ENCODE data around the gene MICALL1. TPM values are rescaled to one million over a fixed set of nuclear protein-coding genes. Genes with fewer than 3 reads are reported as not detected.

The MICALL1 gene
- total RNA-seq, 1 donor from 2014 or later, result 65.5 TPM

- Mint-ChIP-seq H3K4me3 (ENCODE audit: unreplicated experiment) (peak overlapping the region; percentile 25), H3K27ac (ENCODE audit: unreplicated experiment) (peak overlapping the region; percentile 67), H3K36me3 (ENCODE audit: low read depth) (peaks cover 10% of the 10 kb centered on the region), H3K9me3 (ENCODE audit: low read depth) (no peaks in the 10 kb centered on the region), H3K27me3 (ENCODE audit: low read depth) (no peaks in the 10 kb centered on the region), H3K4me1 (ENCODE audit: low read depth) (peaks cover 54% of the 10 kb centered on the region)
- DNase-seq (ENCODE audit: low spot score), result no peak
- TF ChIP-seq CTCF (IDR thresholded peaks at IDR 0.05), result no peak
These were observed 3.7 kb downstream of the MICALL1 start for GRCh38 chr22:37909766-37910165.

GRCh38 chr22:37910890-37911672 lies 5.0 kb downstream of the MICALL1 start:
- no peak for TF ChIP-seq CTCF (IDR thresholded peaks at IDR 0.05)
- DNase-seq (ENCODE audit: low spot score), result no peak
- peak overlapping the region; percentile 47 for H3K4me3 Mint-ChIP-seq (ENCODE audit: unreplicated experiment)
- H3K9me3 Mint-ChIP-seq (ENCODE audit: low read depth), result no peaks in the 10 kb centered on the region
- peak overlapping the region; percentile 91 for H3K27ac Mint-ChIP-seq (ENCODE audit: unreplicated experiment)
- H3K27me3 Mint-ChIP-seq (ENCODE audit: low read depth), result no peaks in the 10 kb centered on the region
- H3K4me1 Mint-ChIP-seq (ENCODE audit: low read depth), result peaks cover 45% of the 10 kb centered on the region
- H3K36me3 Mint-ChIP-seq (ENCODE audit: low read depth), result peaks cover 10% of the 10 kb centered on the region

- H3K27ac Mint-ChIP-seq (ENCODE audit: unreplicated experiment), result peak overlapping the region; percentile 91
- no peak overlapping the region for H3K4me3 Mint-ChIP-seq (ENCODE audit: unreplicated experiment)
- no peak for TF ChIP-seq CTCF (IDR thresholded peaks at IDR 0.05)
These were observed 5.6 kb downstream of the MICALL1 start for GRCh38 chr22:37911697-37912096.

DNA sequence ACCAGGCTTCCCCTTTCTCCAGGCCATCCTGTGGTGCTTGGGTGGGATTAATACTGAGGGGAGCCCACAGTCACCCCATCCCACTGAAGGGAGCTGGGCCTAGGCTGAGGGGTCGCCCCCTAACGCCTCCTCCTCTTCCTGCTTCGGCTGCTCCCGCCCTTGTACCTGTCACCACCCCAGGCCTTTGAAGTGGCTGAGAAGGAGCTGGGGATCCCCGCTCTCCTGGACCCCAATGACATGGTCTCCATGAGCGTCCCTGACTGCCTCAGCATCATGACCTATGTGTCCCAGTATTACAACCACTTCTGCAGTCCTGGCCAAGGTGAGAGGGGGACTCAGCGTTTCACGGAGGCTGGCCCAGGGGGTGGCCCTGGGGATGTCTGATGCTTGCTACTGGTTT lies 6.1 kb downstream of the MICALL1 start:
- Mint-ChIP-seq H3K36me3 (ENCODE audit: low read depth) (peaks cover 14% of the 10 kb centered on the region), H3K27me3 (ENCODE audit: low read depth) (no peaks in the 10 kb centered on the region), H3K27ac (ENCODE audit: unreplicated experiment) (no peak overlapping the region), H3K9me3 (ENCODE audit: low read depth) (no peaks in the 10 kb centered on the region), H3K4me3 (ENCODE audit: unreplicated experiment) (no peak overlapping the region), H3K4me1 (ENCODE audit: low read depth) (peaks cover 42% of the 10 kb centered on the region)
- no peak for DNase-seq (ENCODE audit: low spot score)
- no peak for TF ChIP-seq CTCF (IDR thresholded peaks at IDR 0.05)

More at GRCh38 chr22:37911697-37912096, 5.6 kb downstream of the MICALL1 start:
- Mint-ChIP-seq H3K27me3 (ENCODE audit: low read depth) (no peaks in the 10 kb centered on the region), H3K36me3 (ENCODE audit: low read depth) (peaks cover 14% of the 10 kb centered on the region), H3K9me3 (ENCODE audit: low read depth) (no peaks in the 10 kb centered on the region), H3K4me1 (ENCODE audit: low read depth) (peaks cover 45% of the 10 kb centered on the region)
- no peak for DNase-seq (ENCODE audit: low spot score)

GRCh38 chr22:37913233-37913721 lies 7.2 kb downstream of the MICALL1 start:
- DNase-seq (ENCODE audit: low spot score), result no peak
- no peak for TF ChIP-seq CTCF (IDR thresholded peaks at IDR 0.05)
- H3K4me3 Mint-ChIP-seq (ENCODE audit: unreplicated experiment), result no peak overlapping the region
- no peak overlapping the region for H3K27ac Mint-ChIP-seq (ENCODE audit: unreplicated experiment)
- H3K36me3 Mint-ChIP-seq (ENCODE audit: low read depth), result peaks cover 19% of the 10 kb centered on the region
- no peaks in the 10 kb centered on the region for H3K27me3 Mint-ChIP-seq (ENCODE audit: low read depth)
- peaks cover 32% of the 10 kb centered on the region for H3K4me1 Mint-ChIP-seq (ENCODE audit: low read depth)
- H3K9me3 Mint-ChIP-seq (ENCODE audit: low read depth), result no peaks in the 10 kb centered on the region

Data from chondrocyte (in vitro differentiated cells).